Chondrocyte (in vitro differentiated cells): Measurements from ENCODE around the gene LTBP2. TPM values are rescaled to one million over a fixed set of nuclear protein-coding genes. Genes with fewer than 3 reads are reported as not detected.

Experiments used
- DNase-seq: peaks from one replicate; pipeline ENCODE4 v3.0.0; 2021; ENCODE audit warnings: mixed read lengths, low spot score
- H3K27ac Mint-ChIP-seq: one replicate; pipeline ENCODE4 v1.8.0; 2021; ENCODE audit warnings: mild to moderate bottlenecking, moderate library complexity, mixed read lengths; ENCODE audit not compliant: unreplicated experiment
- H3K27me3 Mint-ChIP-seq: 2 replicates; pipeline ENCODE4 v1.8.0; 2021; ENCODE audit warnings: low read depth, mixed read lengths
- H3K36me3 Mint-ChIP-seq: 2 replicates; pipeline ENCODE4 v1.8.0; 2021; ENCODE audit warnings: low read depth, mixed read lengths
- H3K4me1 Mint-ChIP-seq: 2 replicates; pipeline ENCODE4 v1.8.0; 2021; ENCODE audit warnings: low read depth, mild to moderate bottlenecking, mixed read lengths
- H3K4me3 Mint-ChIP-seq: one replicate; pipeline ENCODE4 v1.8.0; 2021; ENCODE audit warnings: mild to moderate bottlenecking, moderate library complexity, mixed read lengths; ENCODE audit not compliant: unreplicated experiment
- H3K9me3 Mint-ChIP-seq: 2 replicates; pipeline ENCODE4 v1.8.0; 2021; ENCODE audit warnings: low read depth, mixed read lengths
- CTCF ChIP-seq: fragments of 200-600 bp; sonication (generic); IDR thresholded peaks from 2 replicates; pipeline ENCODE4 v1.5.0; 2021; ENCODE audit warnings: antibody characterized with exemption, mild to moderate bottlenecking, moderate library complexity
- long read RNA-seq: library from polyadenylated mRNA; stranded (forward); transcript quantifications from one replicate; pipeline ENCODE4 v2.0.0, GENCODE V29; 2021
- total RNA-seq: library from RNA; stranded (reverse); gene quantifications from 3 replicates; pipeline ENCODE4 v1.2.1, GENCODE V29; 2021

The LTBP2 gene
- 210 to 446 TPM (median 215 TPM) in 3 replicates for total RNA-seq
- long read RNA-seq, partial matches to known transcripts, result 139 of 178 reads
- long read RNA-seq, other reads (novel, unspliced or antisense), result 35 of 178 reads

GRCh38 chr14:74611650-74612349 is at the start of gene LTBP2:
Gene LTBP2, minus strand, starts transcription at chr14:74612237. Its CDS starts 293 bp downstream, at chr14:74611944.
- no peak for TF ChIP-seq CTCF
- DNase-seq, result no peak
- Mint-ChIP-seq H3K36me3 (no peaks in the 10 kb centered on the region), H3K27ac (peak within 1 kb of the TSS; percentile 78), H3K27me3 (no peaks in the 10 kb centered on the region), H3K9me3 (no peaks in the 10 kb centered on the region), H3K4me3 (peak within 1 kb of the TSS; percentile 85), H3K4me1 (peaks cover 70% of the 10 kb centered on the region)

- H3K4me3 Mint-ChIP-seq, result no peak overlapping the region
- peaks cover 31% of the 10 kb centered on the region for H3K36me3 Mint-ChIP-seq
- H3K4me1 Mint-ChIP-seq, result peaks cover 34% of the 10 kb centered on the region
- DNase-seq, result no peak
- no peak overlapping the region for H3K27ac Mint-ChIP-seq
- H3K9me3 Mint-ChIP-seq, result peaks cover 4% of the 10 kb centered on the region
- no peaks in the 10 kb centered on the region for H3K27me3 Mint-ChIP-seq
- no peak for TF ChIP-seq CTCF
These were observed 48.8 kb upstream of the LTBP2 start for GRCh38 chr14:74660863-74661262.

- Mint-ChIP-seq H3K4me1 (peaks cover 40% of the 10 kb centered on the region), H3K27ac (peak overlapping the region; percentile 5), H3K36me3 (peaks cover 33% of the 10 kb centered on the region), H3K4me3 (no peak overlapping the region), H3K9me3 (peaks cover 4% of the 10 kb centered on the region), H3K27me3 (no peaks in the 10 kb centered on the region)
- TF ChIP-seq CTCF, result no peak
- DNase-seq, result no peak
These were observed 48.1 kb upstream of the LTBP2 start for GRCh38 chr14:74660167-74660566.

- DNase-seq, result no peak
- no peak overlapping the region for H3K4me3 Mint-ChIP-seq
- H3K27ac Mint-ChIP-seq, result peak overlapping the region; percentile 54
- H3K36me3 Mint-ChIP-seq, result peaks cover 24% of the 10 kb centered on the region
- no peak for TF ChIP-seq CTCF
- peaks cover 4% of the 10 kb centered on the region for H3K9me3 Mint-ChIP-seq
- H3K4me1 Mint-ChIP-seq, result peaks cover 47% of the 10 kb centered on the region
- no peaks in the 10 kb centered on the region for H3K27me3 Mint-ChIP-seq
These were observed 46.6 kb upstream of the LTBP2 start for GRCh38 chr14:74658535-74659131.

GRCh38 chr14:74656964-74657363 is 44.9 kb upstream of the LTBP2 start:
- H3K4me1 Mint-ChIP-seq, result peaks cover 53% of the 10 kb centered on the region
- no peaks in the 10 kb centered on the region for H3K27me3 Mint-ChIP-seq
- DNase-seq, result no peak
- peaks cover 4% of the 10 kb centered on the region for H3K9me3 Mint-ChIP-seq
- no peak for TF ChIP-seq CTCF
- peaks cover 16% of the 10 kb centered on the region for H3K36me3 Mint-ChIP-seq
- H3K4me3 Mint-ChIP-seq, result no peak overlapping the region
- no peak overlapping the region for H3K27ac Mint-ChIP-seq
